DND-41 (cell line): Measurements from ENCODE around the gene MEF2D.

ENCODE experiments used
- CTCF ChIP-seq: IDR thresholded peaks from 2 replicates; pipeline ENCODE4 v1.5.1; 2012; ENCODE audit warnings: borderline replicate concordance, low read length, moderate library complexity, mild to moderate bottlenecking; ENCODE audit not compliant: poor library complexity, severe bottlenecking; ENCODE audit errors: extremely low read depth
- EZH2 ChIP-seq: IDR thresholded peaks from 3 replicates; pipeline ENCODE4 v1.6.1; 2012; ENCODE audit warnings: borderline replicate concordance, low read depth, mild to moderate bottlenecking, moderate library complexity, low read length, inconsistent platforms; ENCODE audit not compliant: severe bottlenecking

- no peak for TF ChIP-seq CTCF
- no peak for TF ChIP-seq EZH2
These were observed 11.2 kb downstream of the MEF2D start for GRCh38 chr1:156489166-156489934.
